Testis (tissue), 3 donors: ENCODE measurements around the gene LYRM4. TPM values are rescaled to one million over a fixed set of nuclear protein-coding genes. Genes with fewer than 3 reads are reported as not detected.

Experiments
- DNase-seq: peaks from one replicate; pipeline ENCODE4 v3.0.0-alpha.2; 2019
- H3K27ac ChIP-seq, 2 donors: fragments of 200-600 bp; sonication (generic); one replicate each; pipeline ENCODE4 v1.5.1; 2019
- H3K27me3 ChIP-seq: fragments of 200-600 bp; sonication (generic); one replicate; pipeline ENCODE4 v1.5.1; 2019
- H3K36me3 ChIP-seq: fragments of 200-600 bp; sonication (generic); one replicate; pipeline ENCODE4 v1.5.1; 2017; ENCODE audit warnings: low read depth; ENCODE audit errors: missing control alignments
- H3K4me1 ChIP-seq: fragments of 200-600 bp; sonication (generic); one replicate; pipeline ENCODE4 v1.5.1; 2019
- H3K4me3 ChIP-seq, 2 donors: fragments of 200-600 bp; sonication (generic); one replicate each; pipeline ENCODE4 v1.5.1; 2017 to 2019
- H3K9me3 ChIP-seq: fragments of 200-600 bp; sonication (generic); one replicate; pipeline ENCODE4 v1.5.1; 2017
- CTCF ChIP-seq, 3 experiments: fragments of 450-650 bp in 2 of 3; fragments of 200-600 bp in 1 of 3; sonication (generic) in 1 of 3; IDR thresholded peaks; one replicate each; pipeline ENCODE4 v1.5.1; 2016 to 2019; ENCODE audit warnings: antibody characterized with exemption in 3 of 3, mild to moderate bottlenecking in 2 of 3, moderate library complexity in 1 of 3
- POLR2A ChIP-seq: fragments of 450-650 bp; IDR thresholded peaks from one replicate; pipeline ENCODE4 v1.6.1; 2017; ENCODE audit warnings: antibody characterized with exemption, mild to moderate bottlenecking, moderate library complexity
- WGBS, 2 donors: methylation state at CpG; one replicate each; pipeline ENCODE4 v1.1.5; 2018; 5-methylcytosine and 5-hydroxymethylcytosine counted together
- intact Hi-C: fragments of 100-400 bp; cut with DNase I; formaldehyde crosslinking; loops from one replicate; pipeline ENCODE4 v1.15.1; 2023; ENCODE audit warnings: low total_unique reads
- polyA plus RNA-seq: library from polyadenylated mRNA; stranded (reverse); fragments of 350-450 nt; fragmentation: Illumina TruSeq; extraction: RNeasy Lipid Tissue Mini Kit (QIAGEN cat#74804); gene quantifications from one replicate; pipeline ENCODE4 v1.2.3, GENCODE V29; 2014; ENCODE audit warnings: low read depth, low replicate concordance; ENCODE audit not compliant: insufficient read depth
- total RNA-seq, 2 donors: library from RNA; depleted of rRNA; stranded (reverse); fragments of >200 nt; gene quantifications; one replicate each; pipeline ENCODE4 v1.2.3, GENCODE V29; 2016

The LYRM4 gene
- total and polyA plus RNA-seq, 3 donors from 2014 or later, result 18.5 to 41.8 (median 23.0) TPM

GRCh38 chr6:5128351-5128750 is 132.4 kb downstream of the LYRM4 start:
- H3K9me3 ChIP-seq, result no peaks in the 10 kb centered on the region
- TF ChIP-seq CTCF (IDR thresholded peaks at IDR 0.05) (no peak), POLR2A (no peak)
- no peak for DNase-seq
- intact Hi-C loops, result no loop called here
- H3K27me3 ChIP-seq, result no peaks in the 10 kb centered on the region
- no peaks in the 10 kb centered on the region for H3K36me3 ChIP-seq
- no peak overlapping the region for H3K27ac ChIP-seq
- peaks cover 5% of the 10 kb centered on the region for H3K4me1 ChIP-seq
- H3K4me3 ChIP-seq, result no peak overlapping the region
- 75 to 76% methylated on average over 4 of the region's 4 CpGs for WGBS, 2 donors

GRCh38 chr6:5127106-5127687 is 133.6 kb downstream of the LYRM4 start:
- no peaks in the 10 kb centered on the region for H3K4me1 ChIP-seq
- no peak overlapping the region for H3K4me3 ChIP-seq
- intact Hi-C loops, result no loop called here
- TF ChIP-seq CTCF (IDR thresholded peaks at IDR 0.05) (no peak), POLR2A (no peak)
- H3K9me3 ChIP-seq, result no peaks in the 10 kb centered on the region
- H3K27ac ChIP-seq, result no peak overlapping the region
- no peaks in the 10 kb centered on the region for H3K27me3 ChIP-seq
- WGBS, 2 donors, result 78 to 81% methylated on average over 8 of the region's 8 CpGs
- DNase-seq, result no peak
- no peaks in the 10 kb centered on the region for H3K36me3 ChIP-seq

GRCh38 chr6:5126214-5126613 is 134.5 kb downstream of the LYRM4 start:
- TF ChIP-seq POLR2A, result no peak
- TF ChIP-seq CTCF (IDR thresholded peaks at IDR 0.05), result no peak
- 32 to 57% methylated on average over 3 to 4 of the region's 4 CpGs for WGBS, 2 donors
- DNase-seq, result no peak
- Histone ChIP-seq H3K27ac (no peak overlapping the region), H3K4me3 (no peak overlapping the region), H3K36me3 (no peaks in the 10 kb centered on the region), H3K9me3 (no peaks in the 10 kb centered on the region), H3K27me3 (no peaks in the 10 kb centered on the region), H3K4me1 (no peaks in the 10 kb centered on the region)
- intact Hi-C loops, result no loop called here

GRCh38 chr6:5125152-5126006 is 135.4 kb downstream of the LYRM4 start:
- Histone ChIP-seq H3K27me3 (no peaks in the 10 kb centered on the region), H3K36me3 (no peaks in the 10 kb centered on the region), H3K27ac (no peak overlapping the region), H3K4me1 (no peaks in the 10 kb centered on the region), H3K4me3 (no peak overlapping the region), H3K9me3 (no peaks in the 10 kb centered on the region)
- DNase-seq, result no peak
- TF ChIP-seq CTCF (IDR thresholded peaks at IDR 0.05) (no peak), POLR2A (no peak)
- 80 to 88% methylated on average over 8 to 11 of the region's 11 CpGs for WGBS, 2 donors
- intact Hi-C loops, result no loop called here
